HG02973 (cell line): ENCODE results near the gene CSRP1.
"Not testable (repeated sequence)": the region's sequence is repeated elsewhere in the genome, so short reads cannot be mapped to it uniquely, and the experiment has no call there.

ENCODE experiments used
- ATAC-seq: cut with Tn5 transposase; IDR thresholded peaks from one replicate; pipeline ENCODE4 v1.9.1; 2021; ENCODE audit warnings: moderate library complexity; ENCODE audit not compliant: unreplicated experiment

CSRP1 gene

GRCh38 chr1:201497935-201498509 lies 8.9 kb downstream of the CSRP1 start:
- no peak for ATAC-seq

GRCh38 chr1:201496296-201496690 lies 10.6 kb downstream of the CSRP1 start:
- ATAC-seq: no peak

GRCh38 chr1:201495551-201496295 lies 11.2 kb downstream of the CSRP1 start:
- ATAC-seq: no peak

GRCh38 chr1:201493757-201494617 lies 12.9 kb downstream of the CSRP1 start:
- ATAC-seq: no peak

- ATAC-seq: not testable (repeated sequence)
Observed at GRCh38 chr1:201493026-201493656, 13.8 kb downstream of the CSRP1 start.

- no peak for ATAC-seq
Observed at GRCh38 chr1:201491896-201492511, 14.9 kb downstream of the CSRP1 start.

GRCh38 chr1:201490708-201491131 lies 16.2 kb downstream of the CSRP1 start:
- no peak for ATAC-seq

- no peak for ATAC-seq
Observed at GRCh38 chr1:201489643-201490261, 17.2 kb downstream of the CSRP1 start.

- ATAC-seq: no peak
Observed at GRCh38 chr1:201488830-201489589, 17.9 kb downstream of the CSRP1 start.

- no peak for ATAC-seq
Observed at GRCh38 chr1:201487742-201488141, 19.2 kb downstream of the CSRP1 start.

GRCh38 chr1:201486187-201486586 lies 20.7 kb downstream of the CSRP1 start:
- ATAC-seq: no peak

GRCh38 chr1:201485184-201485774 lies 21.6 kb downstream of the CSRP1 start:
- ATAC-seq: no peak

- ATAC-seq: no peak
Observed at GRCh38 chr1:201483373-201483949, 23.5 kb downstream of the CSRP1 start.

- ATAC-seq: no peak
Observed at GRCh38 chr1:201482755-201483154, 24.2 kb downstream of the CSRP1 start.

GRCh38 chr1:201481761-201482493 lies 25.0 kb downstream of the CSRP1 start:
- peak; percentile 66 for ATAC-seq

- ATAC-seq: no peak
Observed at GRCh38 chr1:201481004-201481380, 25.9 kb downstream of the CSRP1 start.

- ATAC-seq: peak; percentile 49
Observed at GRCh38 chr1:201480231-201481003, 26.5 kb downstream of the CSRP1 start.
